GM23338 (cell line): ENCODE results near the gene CCDC124.

Source experiments
- CREB1 ChIP-seq: fragments of 250-450 bp; sonication (Bioruptor Pico); IDR thresholded peaks from 2 replicates; pipeline ENCODE4 v1.5.0; 2020; ENCODE audit warnings: low read depth, mild to moderate bottlenecking, moderate library complexity
- EZH2 ChIP-seq: fragments of 200-600 bp; sonication (generic); IDR thresholded peaks from one replicate; pipeline ENCODE4 v1.8.0; 2017; ENCODE audit warnings: antibody characterized with exemption, mild to moderate bottlenecking, low read depth; ENCODE audit not compliant: unreplicated experiment
- EZH2phosphoT487 ChIP-seq: fragments of 200-600 bp; sonication (generic); IDR thresholded peaks from one replicate; pipeline ENCODE4 v1.8.1; 2018; ENCODE audit warnings: antibody characterized with exemption; ENCODE audit not compliant: unreplicated experiment
- JUNB ChIP-seq: IDR thresholded peaks from one replicate; pipeline ENCODE4 v1.6.1; 2016; ENCODE audit warnings: antibody characterized with exemption; ENCODE audit not compliant: unreplicated experiment
- NANOG ChIP-seq: IDR thresholded peaks from 2 replicates; pipeline ENCODE4 v1.6.1; 2016; ENCODE audit warnings: antibody characterized with exemption, borderline replicate concordance
- POLR2AphosphoS5 ChIP-seq: IDR thresholded peaks from 2 replicates; pipeline ENCODE4 v1.6.1; 2016; ENCODE audit warnings: antibody characterized with exemption, low read depth
- STAT1 ChIP-seq: IDR thresholded peaks from one replicate; pipeline ENCODE4 v1.6.1; 2016; ENCODE audit warnings: antibody characterized with exemption; ENCODE audit not compliant: unreplicated experiment
- TF ChIP-seq, protein P1 (sequence below), 2 experiments: fragments of 200-600 bp in 1 of 2; sonication (generic) in 1 of 2; conservative IDR thresholded peaks; 2 replicates each; pipeline versions ENCODE4 v1.5.1 to v1.6.1; 2016 to 2017; ENCODE audit warnings: antibody characterized with exemption in 2 of 2, low read depth in 2 of 2, mild to moderate bottlenecking in 2 of 2, moderate library complexity in 1 of 2
- TF ChIP-seq, protein P2 (sequence below): IDR thresholded peaks from one replicate; pipeline ENCODE4 v1.6.1; 2018; ENCODE audit warnings: antibody characterized with exemption; ENCODE audit not compliant: unreplicated experiment
- TF ChIP-seq, protein P3 (sequence below): IDR thresholded peaks from 2 replicates; pipeline ENCODE4 v1.6.1; 2016; ENCODE audit warnings: antibody characterized with exemption

DNA sequence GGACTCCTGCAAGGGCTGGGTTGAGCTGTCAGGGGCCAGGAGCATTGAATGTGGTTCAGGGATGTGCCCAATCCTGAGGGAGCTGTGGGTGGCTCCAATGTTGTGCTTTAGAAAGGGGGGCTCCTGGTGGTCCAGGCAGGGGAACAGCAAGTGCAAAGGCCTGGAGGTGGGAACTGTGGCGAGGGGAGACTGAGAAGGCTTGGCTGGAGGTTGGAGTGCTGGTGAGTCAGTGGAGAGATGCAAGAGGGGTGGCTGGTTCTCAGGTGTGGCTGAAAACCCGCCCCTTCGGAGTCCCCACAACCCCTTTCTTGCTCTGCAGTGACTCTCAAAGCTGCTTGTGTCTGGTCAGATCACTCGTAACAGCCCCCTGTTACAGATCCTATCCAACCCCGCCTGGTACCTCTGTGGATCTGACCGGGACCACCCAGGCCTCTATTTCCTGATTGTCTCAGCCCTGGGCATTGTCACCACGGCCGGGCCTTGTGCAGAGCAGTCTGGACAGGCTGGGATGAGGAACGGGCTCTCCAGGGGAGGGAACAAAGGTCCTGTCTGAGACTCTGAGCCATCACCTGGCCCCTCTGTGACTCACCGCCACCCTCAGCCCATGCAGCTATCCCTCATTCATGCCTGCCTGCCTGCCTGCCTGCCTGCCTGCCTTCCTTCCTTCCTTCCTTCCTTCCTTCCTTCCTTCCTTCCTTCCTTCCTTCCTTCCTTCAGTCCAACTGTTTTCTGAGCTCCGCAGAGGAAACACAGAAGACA lies 32.7 kb downstream of the CCDC124 start:
- TF ChIP-seq, protein P1, sequence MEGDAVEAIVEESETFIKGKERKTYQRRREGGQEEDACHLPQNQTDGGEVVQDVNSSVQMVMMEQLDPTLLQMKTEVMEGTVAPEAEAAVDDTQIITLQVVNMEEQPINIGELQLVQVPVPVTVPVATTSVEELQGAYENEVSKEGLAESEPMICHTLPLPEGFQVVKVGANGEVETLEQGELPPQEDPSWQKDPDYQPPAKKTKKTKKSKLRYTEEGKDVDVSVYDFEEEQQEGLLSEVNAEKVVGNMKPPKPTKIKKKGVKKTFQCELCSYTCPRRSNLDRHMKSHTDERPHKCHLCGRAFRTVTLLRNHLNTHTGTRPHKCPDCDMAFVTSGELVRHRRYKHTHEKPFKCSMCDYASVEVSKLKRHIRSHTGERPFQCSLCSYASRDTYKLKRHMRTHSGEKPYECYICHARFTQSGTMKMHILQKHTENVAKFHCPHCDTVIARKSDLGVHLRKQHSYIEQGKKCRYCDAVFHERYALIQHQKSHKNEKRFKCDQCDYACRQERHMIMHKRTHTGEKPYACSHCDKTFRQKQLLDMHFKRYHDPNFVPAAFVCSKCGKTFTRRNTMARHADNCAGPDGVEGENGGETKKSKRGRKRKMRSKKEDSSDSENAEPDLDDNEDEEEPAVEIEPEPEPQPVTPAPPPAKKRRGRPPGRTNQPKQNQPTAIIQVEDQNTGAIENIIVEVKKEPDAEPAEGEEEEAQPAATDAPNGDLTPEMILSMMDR (conservative IDR thresholded peaks at IDR 0.05; ENCODE audit: low read depth in 2 of 2) = no peak
- TF ChIP-seq EZH2 = no peak
- no peak for TF ChIP-seq POLR2AphosphoS5
- TF ChIP-seq, protein P2, sequence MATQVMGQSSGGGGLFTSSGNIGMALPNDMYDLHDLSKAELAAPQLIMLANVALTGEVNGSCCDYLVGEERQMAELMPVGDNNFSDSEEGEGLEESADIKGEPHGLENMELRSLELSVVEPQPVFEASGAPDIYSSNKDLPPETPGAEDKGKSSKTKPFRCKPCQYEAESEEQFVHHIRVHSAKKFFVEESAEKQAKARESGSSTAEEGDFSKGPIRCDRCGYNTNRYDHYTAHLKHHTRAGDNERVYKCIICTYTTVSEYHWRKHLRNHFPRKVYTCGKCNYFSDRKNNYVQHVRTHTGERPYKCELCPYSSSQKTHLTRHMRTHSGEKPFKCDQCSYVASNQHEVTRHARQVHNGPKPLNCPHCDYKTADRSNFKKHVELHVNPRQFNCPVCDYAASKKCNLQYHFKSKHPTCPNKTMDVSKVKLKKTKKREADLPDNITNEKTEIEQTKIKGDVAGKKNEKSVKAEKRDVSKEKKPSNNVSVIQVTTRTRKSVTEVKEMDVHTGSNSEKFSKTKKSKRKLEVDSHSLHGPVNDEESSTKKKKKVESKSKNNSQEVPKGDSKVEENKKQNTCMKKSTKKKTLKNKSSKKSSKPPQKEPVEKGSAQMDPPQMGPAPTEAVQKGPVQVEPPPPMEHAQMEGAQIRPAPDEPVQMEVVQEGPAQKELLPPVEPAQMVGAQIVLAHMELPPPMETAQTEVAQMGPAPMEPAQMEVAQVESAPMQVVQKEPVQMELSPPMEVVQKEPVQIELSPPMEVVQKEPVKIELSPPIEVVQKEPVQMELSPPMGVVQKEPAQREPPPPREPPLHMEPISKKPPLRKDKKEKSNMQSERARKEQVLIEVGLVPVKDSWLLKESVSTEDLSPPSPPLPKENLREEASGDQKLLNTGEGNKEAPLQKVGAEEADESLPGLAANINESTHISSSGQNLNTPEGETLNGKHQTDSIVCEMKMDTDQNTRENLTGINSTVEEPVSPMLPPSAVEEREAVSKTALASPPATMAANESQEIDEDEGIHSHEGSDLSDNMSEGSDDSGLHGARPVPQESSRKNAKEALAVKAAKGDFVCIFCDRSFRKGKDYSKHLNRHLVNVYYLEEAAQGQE = no peak
- TF ChIP-seq, protein P3, sequence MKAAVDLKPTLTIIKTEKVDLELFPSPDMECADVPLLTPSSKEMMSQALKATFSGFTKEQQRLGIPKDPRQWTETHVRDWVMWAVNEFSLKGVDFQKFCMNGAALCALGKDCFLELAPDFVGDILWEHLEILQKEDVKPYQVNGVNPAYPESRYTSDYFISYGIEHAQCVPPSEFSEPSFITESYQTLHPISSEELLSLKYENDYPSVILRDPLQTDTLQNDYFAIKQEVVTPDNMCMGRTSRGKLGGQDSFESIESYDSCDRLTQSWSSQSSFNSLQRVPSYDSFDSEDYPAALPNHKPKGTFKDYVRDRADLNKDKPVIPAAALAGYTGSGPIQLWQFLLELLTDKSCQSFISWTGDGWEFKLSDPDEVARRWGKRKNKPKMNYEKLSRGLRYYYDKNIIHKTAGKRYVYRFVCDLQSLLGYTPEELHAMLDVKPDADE = no peak
- no peak for TF ChIP-seq EZH2phosphoT487
- no peak for TF ChIP-seq STAT1
- TF ChIP-seq JUNB = no peak
- no peak for TF ChIP-seq NANOG
- TF ChIP-seq CREB1 = no peak
